Lower lobe of right lung (tissue), 2 donors: ENCODE data around the gene ARHGAP23. TPM values are rescaled to one million over a fixed set of nuclear protein-coding genes. Genes with fewer than 3 reads are reported as not detected.
"Not testable (repeated sequence)": the region's sequence is repeated elsewhere in the genome, so short reads cannot be mapped to it uniquely, and the experiment has no call there.

Source experiments
- ATAC-seq, 2 donors: fragments of 200-7000 bp; cut with Tn5 transposase; one replicate each; pipeline ENCODE4 v1.9.1; 2020 to 2022; ENCODE audit warnings: mild to moderate bottlenecking in 2 of 2, moderate library complexity in 2 of 2
- DNase-seq: peaks from one replicate; pipeline ENCODE4 v3.0.0-alpha.2; 2020
- H3K27ac ChIP-seq: fragments of 200-600 bp; one replicate; pipeline ENCODE4 v1.8.0; 2022
- H3K27me3 ChIP-seq: fragments of 200-600 bp; one replicate; pipeline ENCODE4 v1.8.0; 2022; ENCODE audit warnings: low read depth
- H3K36me3 ChIP-seq: fragments of 200-600 bp; one replicate; pipeline ENCODE4 v1.8.0; 2022; ENCODE audit warnings: mild to moderate bottlenecking
- H3K4me1 ChIP-seq: fragments of 200-600 bp; one replicate; pipeline ENCODE4 v1.8.0; 2022
- H3K4me3 ChIP-seq: fragments of 200-600 bp; one replicate; pipeline ENCODE4 v1.8.0; 2022; ENCODE audit warnings: mild to moderate bottlenecking
- H3K9me3 ChIP-seq: fragments of 200-600 bp; one replicate; pipeline ENCODE4 v1.8.0; 2022
- intact Hi-C: fragments of 100-400 bp; cut with DNase I; formaldehyde crosslinking; loops from one replicate; pipeline ENCODE4 v1.11.0; 2022
- total RNA-seq: library from RNA; stranded (reverse); fragmentation: NEBNext Ultra II Directional; extraction: Animal tissue kit (Norgen Biotek cat#: 25700); gene quantifications from one replicate; pipeline ENCODE4 v1.2.1, GENCODE V29; 2021
- TF ChIP-seq, protein P1 (sequence below): fragments of 200-600 bp; IDR thresholded peaks from one replicate; pipeline ENCODE4 v1.8.0; 2022; ENCODE audit warnings: antibody characterized with exemption, mild to moderate bottlenecking
- donor health status: DM: no; HTN: yes; CAD: no; lungs with severe emphysema.

ARHGAP23 gene
- total RNA-seq, 1 donor from 2014 or later, result 48.4 TPM

DNA sequence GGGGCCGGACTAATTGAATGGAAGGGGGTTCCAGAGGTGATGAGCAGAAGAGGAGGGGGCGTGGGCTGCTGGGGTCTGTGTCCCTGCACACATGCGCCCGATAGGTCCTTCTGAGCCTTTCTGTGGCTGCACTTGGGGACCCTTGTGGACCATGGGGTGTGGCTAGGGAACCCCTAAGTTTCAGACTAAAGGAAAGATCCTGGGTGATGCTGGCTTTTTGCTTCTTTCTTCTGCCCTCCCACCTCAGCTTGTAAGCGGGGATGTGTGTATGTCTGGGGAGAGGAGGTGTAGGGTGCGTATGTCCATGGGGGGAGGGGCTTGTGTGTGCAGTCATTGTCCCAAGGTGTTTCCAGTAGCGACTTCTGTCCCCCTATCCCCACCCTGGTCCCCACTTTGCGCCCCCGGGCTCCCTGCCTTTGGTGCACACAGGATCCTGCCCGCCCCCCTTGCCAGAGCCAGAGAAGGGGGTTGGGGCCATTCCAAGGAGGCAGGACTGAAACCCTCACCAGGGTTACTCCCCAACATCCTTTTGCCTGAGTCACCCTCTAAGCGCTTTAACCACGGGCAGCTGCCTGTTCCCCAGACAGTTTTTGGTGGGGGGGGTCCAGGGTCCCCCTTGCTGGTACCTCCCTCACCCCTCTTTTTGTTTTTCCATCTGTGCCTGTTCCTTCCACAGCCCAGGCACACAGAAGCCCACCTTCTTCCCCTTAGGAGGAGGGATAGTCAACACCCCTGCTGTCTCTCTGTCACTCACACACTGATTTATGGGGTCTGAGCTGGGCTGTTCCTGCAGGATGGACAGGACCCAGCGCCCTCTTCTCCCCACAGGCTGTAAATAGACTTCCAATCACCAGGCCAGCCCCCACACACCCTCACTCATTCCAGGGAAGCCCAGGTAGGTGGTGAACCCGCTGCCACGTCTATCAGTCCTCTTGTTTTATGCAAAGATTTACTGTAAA, 83.2 kb downstream of the ARHGAP23 start:
- no peak for DNase-seq
- Histone ChIP-seq H3K4me3 (no peak overlapping the region), H3K36me3 (peaks cover 13% of the 10 kb centered on the region), H3K27me3 (peaks cover 11% of the 10 kb centered on the region), H3K27ac (no peak overlapping the region), H3K9me3 (no peaks in the 10 kb centered on the region), H3K4me1 (no peaks in the 10 kb centered on the region)
- intact Hi-C loops, result no loop called here
- TF ChIP-seq, protein P1, sequence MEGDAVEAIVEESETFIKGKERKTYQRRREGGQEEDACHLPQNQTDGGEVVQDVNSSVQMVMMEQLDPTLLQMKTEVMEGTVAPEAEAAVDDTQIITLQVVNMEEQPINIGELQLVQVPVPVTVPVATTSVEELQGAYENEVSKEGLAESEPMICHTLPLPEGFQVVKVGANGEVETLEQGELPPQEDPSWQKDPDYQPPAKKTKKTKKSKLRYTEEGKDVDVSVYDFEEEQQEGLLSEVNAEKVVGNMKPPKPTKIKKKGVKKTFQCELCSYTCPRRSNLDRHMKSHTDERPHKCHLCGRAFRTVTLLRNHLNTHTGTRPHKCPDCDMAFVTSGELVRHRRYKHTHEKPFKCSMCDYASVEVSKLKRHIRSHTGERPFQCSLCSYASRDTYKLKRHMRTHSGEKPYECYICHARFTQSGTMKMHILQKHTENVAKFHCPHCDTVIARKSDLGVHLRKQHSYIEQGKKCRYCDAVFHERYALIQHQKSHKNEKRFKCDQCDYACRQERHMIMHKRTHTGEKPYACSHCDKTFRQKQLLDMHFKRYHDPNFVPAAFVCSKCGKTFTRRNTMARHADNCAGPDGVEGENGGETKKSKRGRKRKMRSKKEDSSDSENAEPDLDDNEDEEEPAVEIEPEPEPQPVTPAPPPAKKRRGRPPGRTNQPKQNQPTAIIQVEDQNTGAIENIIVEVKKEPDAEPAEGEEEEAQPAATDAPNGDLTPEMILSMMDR, result no peak
- no peak for ATAC-seq

DNA sequence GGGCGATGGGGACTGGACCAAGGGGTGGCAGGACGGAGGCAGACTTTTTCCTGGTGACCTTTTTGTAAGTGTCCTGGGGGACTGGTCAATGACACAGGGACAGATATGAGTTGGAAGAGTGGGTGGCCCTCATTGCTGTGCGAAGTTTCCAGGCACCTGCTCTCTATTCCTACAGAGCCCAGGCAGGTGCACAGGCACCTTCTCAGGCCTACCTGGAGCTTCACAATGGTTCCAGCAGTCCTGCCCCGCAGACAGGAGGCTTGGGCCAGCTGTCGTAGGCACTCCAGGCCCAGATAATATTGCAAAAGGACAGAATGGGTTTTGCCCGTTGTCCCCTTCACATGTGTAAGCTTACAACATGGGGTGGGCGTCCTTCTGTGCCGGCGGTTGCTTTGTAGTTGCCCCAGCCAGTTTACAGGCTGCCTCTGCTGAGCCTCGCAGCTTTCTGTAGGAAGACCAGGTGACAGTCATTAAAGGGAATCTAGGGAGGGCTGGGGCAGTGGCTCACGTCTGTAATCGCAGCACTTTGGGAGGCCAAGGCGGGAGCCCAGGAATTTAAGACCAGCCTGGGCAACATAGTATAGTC, 84.3 kb downstream of the ARHGAP23 start:
- Histone ChIP-seq H3K27me3 (peaks cover 11% of the 10 kb centered on the region), H3K9me3 (no peaks in the 10 kb centered on the region), H3K36me3 (peaks cover 4% of the 10 kb centered on the region), H3K4me3 (no peak overlapping the region), H3K27ac (no peak overlapping the region), H3K4me1 (no peaks in the 10 kb centered on the region)
- intact Hi-C loops, result no loop called here
- ATAC-seq, result no peak
- TF ChIP-seq, protein P1, result no peak
- DNase-seq, result no peak

DNA sequence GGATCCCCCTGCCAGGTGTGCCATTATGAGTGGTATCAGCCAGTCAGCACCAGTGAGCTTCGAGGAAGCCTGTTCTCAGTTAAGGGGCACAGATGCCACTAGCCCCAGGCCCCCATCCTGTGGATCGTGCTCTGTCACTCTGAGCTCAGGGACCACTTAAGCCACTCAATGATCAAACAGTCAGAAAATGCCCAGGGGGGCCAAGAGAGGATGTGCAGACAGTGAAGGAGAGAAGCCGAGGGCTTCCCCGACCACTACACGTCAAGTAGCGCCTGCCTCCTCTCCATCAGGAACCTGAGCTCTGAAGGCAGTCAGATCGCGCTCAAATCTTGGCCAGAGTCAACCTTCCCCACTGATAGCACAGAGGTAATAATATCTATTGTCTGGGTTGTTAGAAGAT, 98.3 kb downstream of the ARHGAP23 start:
- H3K4me3 ChIP-seq, H3K9me3 ChIP-seq, ATAC-seq, H3K27ac ChIP-seq, H3K4me1 ChIP-seq, DNase-seq, H3K36me3 ChIP-seq, intact Hi-C loops: not testable (repeated sequence)
- H3K27me3 ChIP-seq, result peaks cover 13% of the 10 kb centered on the region

DNA sequence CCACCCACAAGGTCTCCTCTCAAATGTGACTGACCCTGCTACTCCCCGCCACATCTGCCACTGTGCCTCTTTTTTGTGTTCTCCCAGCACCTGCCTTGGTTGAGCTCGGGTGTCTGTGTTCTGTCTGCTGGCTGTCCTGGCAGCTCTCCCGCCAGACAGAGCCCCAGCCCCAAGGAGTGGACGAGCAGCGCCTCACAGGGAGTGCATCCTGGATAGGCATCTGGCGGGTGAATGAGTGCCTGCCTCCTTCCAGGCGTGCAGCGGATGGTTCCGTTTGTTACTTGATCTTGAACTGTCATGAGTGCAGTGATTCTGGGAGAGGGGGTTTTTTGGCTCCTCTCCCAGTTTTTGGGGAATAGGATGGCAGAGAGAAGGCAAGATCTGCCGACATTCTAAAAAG, 99.9 kb downstream of the ARHGAP23 start:
- intact Hi-C loops, H3K36me3 ChIP-seq: not testable (repeated sequence)
- H3K27me3 ChIP-seq, result peaks cover 26% of the 10 kb centered on the region

DNA sequence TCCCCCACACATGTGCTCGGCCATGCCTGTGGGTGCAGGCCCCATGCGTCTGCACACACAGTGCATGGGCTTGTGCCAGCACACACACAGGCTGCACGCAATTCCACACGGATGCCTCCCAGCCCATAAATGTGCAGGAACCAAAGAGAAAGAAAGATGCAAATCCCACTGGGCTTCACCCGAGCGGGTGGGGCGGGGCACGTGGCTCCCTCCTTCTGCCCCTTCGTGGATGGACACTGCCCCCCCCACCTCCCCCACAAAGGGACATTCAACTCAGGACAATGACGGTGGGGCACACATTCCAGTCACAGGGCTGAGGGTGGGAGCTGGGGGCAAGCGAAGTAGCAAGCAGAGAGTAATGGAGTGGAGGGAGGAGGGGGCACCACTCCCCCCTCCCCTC, 102.6 kb downstream of the ARHGAP23 start:
- H3K36me3 ChIP-seq, DNase-seq, intact Hi-C loops, H3K9me3 ChIP-seq, H3K27ac ChIP-seq, ATAC-seq, H3K4me3 ChIP-seq, H3K4me1 ChIP-seq: not testable (repeated sequence)
- H3K27me3 ChIP-seq, result peaks cover 33% of the 10 kb centered on the region

More for the DNA sequence above, 99.9 kb downstream of the ARHGAP23 start:
- not testable (repeated sequence) for DNase-seq, H3K9me3 ChIP-seq, H3K4me3 ChIP-seq, H3K27ac ChIP-seq, ATAC-seq, H3K4me1 ChIP-seq

DNA sequence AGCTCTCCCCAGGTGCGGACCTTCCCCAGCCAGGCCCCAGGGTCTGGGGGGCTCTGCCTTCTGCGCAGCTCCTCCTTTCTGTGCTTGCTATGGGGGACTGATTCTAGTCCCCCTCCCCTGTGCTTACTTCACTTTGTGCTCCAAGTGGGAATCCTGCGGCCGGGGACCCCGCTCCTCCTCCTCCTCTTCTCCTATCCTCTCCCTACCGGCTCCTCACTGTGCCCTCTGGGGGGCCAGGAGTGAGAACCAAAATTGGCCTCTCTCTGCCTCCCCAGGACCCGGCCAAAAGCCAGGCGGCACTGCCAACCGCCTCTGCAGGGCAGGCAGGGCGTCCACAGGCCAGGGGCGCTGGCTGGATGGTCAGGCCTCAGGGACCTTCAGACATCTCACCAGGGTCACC, 103.5 kb downstream of the ARHGAP23 start:
- H3K9me3 ChIP-seq, ATAC-seq, H3K4me1 ChIP-seq, intact Hi-C loops, H3K4me3 ChIP-seq, H3K27ac ChIP-seq, H3K36me3 ChIP-seq, DNase-seq: not testable (repeated sequence)
- peaks cover 42% of the 10 kb centered on the region for H3K27me3 ChIP-seq

DNA sequence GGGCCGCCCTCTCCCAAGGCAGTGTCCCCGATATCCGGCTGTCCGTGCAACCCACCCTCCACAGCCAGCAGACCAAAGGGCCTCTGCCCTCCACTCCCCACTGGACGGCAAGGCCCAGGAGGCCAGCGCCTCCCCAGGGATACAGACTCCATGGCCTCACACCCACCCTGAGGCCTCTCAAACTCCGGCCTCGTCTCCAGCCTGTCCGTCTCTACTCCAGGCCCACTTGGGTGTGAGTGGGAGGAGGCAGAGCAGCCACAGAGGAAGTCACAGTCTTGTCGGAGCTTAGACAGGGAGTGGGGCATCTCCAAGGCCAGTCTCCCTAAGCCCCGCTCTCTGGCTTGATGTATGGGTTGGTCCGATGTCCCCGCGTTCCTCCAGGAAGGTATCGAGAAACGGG, 104.2 kb downstream of the ARHGAP23 start:
- no peak overlapping the region for H3K4me3 ChIP-seq
- TF ChIP-seq, protein P1, result no peak
- H3K36me3 ChIP-seq, result no peaks in the 10 kb centered on the region
- no peaks in the 10 kb centered on the region for H3K4me1 ChIP-seq
- intact Hi-C loops, result no loop called here
- ATAC-seq (no peak), DNase-seq (no peak)
- no peaks in the 10 kb centered on the region for H3K9me3 ChIP-seq
- peaks cover 49% of the 10 kb centered on the region for H3K27me3 ChIP-seq
- no peak overlapping the region for H3K27ac ChIP-seq
